IMR-90 (cell line): ENCODE measurements around the gene AK3.

Experiments
- BHLHE40 ChIP-seq: fragments of 150-350 bp; IDR thresholded peaks from 2 replicates; pipeline ENCODE4 v1.6.1; 2016; ENCODE audit warnings: mild to moderate bottlenecking, low read depth, low read length
- CEBPB ChIP-seq: IDR thresholded peaks from 2 replicates; pipeline ENCODE4 v1.6.1; 2012; ENCODE audit warnings: low read depth, low read length, improper control_type of control experiment
- CTCF ChIP-seq: conservative IDR thresholded peaks from 2 replicates; pipeline ENCODE4 v1.5.1; 2012; ENCODE audit warnings: mild to moderate bottlenecking, low read depth, low read length, improper control_type of control experiment
- MAZ ChIP-seq: IDR thresholded peaks from 2 replicates; pipeline ENCODE4 v1.6.1; 2012; ENCODE audit warnings: low read depth, mild to moderate bottlenecking, low read length, improper control_type of control experiment, moderate library complexity, borderline replicate concordance
- POLR2A ChIP-seq: IDR thresholded peaks from 2 replicates; pipeline ENCODE4 v1.6.1; 2012; ENCODE audit warnings: mild to moderate bottlenecking, low read depth, low read length
- RCOR1 ChIP-seq: IDR thresholded peaks from 2 replicates; pipeline ENCODE4 v1.6.1; 2012; ENCODE audit warnings: mild to moderate bottlenecking, low read length, improper control_type of control experiment; ENCODE audit not compliant: insufficient replicate concordance
- RFX5 ChIP-seq: IDR thresholded peaks from 2 replicates; pipeline ENCODE4 v1.8.0; 2012; ENCODE audit warnings: low read depth, mild to moderate bottlenecking, low read length, moderate library complexity
- USF2 ChIP-seq: fragments of 150-350 bp; IDR thresholded peaks from 2 replicates; pipeline ENCODE4 v1.6.1; 2017; ENCODE audit warnings: mild to moderate bottlenecking, antibody characterized with exemption, low read length, low read depth

GRCh38 chr9:4661165-4661564 lies 79.8 kb downstream of the AK3 start:
- TF ChIP-seq USF2 = no peak
- TF ChIP-seq CTCF = no peak
- no peak for TF ChIP-seq POLR2A
- no peak for TF ChIP-seq CEBPB
- no peak for TF ChIP-seq BHLHE40
- TF ChIP-seq RCOR1 = no peak
- TF ChIP-seq RFX5 = no peak
- no peak for TF ChIP-seq MAZ
